GM10248 (cell line): ENCODE results near the gene GLS.

Source experiments
- CTCF ChIA-PET: fragments of 300-600 bp; sonication (Branson Sonifier 250); formaldehyde crosslinking; extraction: SDS; loops from one replicate; lab custom pipeline; 2021; ENCODE audit warnings: antibody characterized with exemption; lab: Yijun Ruan, JAX
- POLR2A ChIA-PET: fragments of 350-650 bp; sonication (Branson Sonifier 250); formaldehyde crosslinking; extraction: SDS; loops from one replicate; lab custom pipeline; 2020; ENCODE audit warnings: antibody characterized with exemption; lab: Yijun Ruan, JAX
- DNase-seq: peaks from one replicate; pipeline ENCODE4 v3.0.0; 2012; ENCODE audit errors: extremely low spot score
- TF ChIP-seq, protein P1 (sequence below): IDR thresholded peaks from 2 replicates; pipeline ENCODE4 v1.5.1; 2012; ENCODE audit warnings: mild to moderate bottlenecking, low read depth; ENCODE audit errors: extremely low read depth, missing control alignments, control extremely low read depth

The GLS gene

DNA sequence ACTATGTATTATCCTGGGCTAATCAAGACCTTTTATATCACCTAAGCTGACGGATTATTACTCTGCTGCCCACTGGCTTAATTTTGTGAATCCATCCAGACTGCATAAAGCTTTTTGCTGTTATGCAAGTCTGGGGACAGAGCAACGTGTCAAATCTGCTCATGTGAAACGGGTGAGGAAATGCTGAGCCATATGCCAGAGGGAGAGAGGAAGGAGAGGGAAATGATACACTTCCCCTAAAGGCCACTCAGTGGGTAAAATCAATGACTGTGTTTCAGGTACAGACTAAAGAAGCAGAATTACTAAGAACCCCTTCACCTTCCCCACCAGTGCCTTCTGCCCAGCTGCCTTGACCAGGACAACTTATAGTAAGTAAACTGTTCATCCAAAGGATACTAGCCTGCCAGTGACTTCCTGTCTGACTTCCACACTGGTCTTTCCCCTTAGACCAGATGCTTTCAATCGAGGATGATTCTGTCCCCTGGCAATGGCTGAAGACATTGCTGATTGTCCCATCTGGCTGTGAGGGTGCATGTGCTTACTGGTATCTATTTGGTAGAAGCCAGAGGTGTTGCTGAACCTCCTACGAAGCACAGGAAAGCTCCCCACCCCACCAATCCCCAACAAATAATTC lies 90.4 kb downstream of the GLS start:
- POLR2A ChIA-PET, result no interaction called here
- TF ChIP-seq, protein P1, sequence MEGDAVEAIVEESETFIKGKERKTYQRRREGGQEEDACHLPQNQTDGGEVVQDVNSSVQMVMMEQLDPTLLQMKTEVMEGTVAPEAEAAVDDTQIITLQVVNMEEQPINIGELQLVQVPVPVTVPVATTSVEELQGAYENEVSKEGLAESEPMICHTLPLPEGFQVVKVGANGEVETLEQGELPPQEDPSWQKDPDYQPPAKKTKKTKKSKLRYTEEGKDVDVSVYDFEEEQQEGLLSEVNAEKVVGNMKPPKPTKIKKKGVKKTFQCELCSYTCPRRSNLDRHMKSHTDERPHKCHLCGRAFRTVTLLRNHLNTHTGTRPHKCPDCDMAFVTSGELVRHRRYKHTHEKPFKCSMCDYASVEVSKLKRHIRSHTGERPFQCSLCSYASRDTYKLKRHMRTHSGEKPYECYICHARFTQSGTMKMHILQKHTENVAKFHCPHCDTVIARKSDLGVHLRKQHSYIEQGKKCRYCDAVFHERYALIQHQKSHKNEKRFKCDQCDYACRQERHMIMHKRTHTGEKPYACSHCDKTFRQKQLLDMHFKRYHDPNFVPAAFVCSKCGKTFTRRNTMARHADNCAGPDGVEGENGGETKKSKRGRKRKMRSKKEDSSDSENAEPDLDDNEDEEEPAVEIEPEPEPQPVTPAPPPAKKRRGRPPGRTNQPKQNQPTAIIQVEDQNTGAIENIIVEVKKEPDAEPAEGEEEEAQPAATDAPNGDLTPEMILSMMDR, result no peak
- DNase-seq, result no peak
- CTCF ChIA-PET, result interaction anchor here (1.5 kb wide), 1 partner anchor 34 kb away, joined by 3 read pairs; no protein-coding TSS in a partner anchor

DNA sequence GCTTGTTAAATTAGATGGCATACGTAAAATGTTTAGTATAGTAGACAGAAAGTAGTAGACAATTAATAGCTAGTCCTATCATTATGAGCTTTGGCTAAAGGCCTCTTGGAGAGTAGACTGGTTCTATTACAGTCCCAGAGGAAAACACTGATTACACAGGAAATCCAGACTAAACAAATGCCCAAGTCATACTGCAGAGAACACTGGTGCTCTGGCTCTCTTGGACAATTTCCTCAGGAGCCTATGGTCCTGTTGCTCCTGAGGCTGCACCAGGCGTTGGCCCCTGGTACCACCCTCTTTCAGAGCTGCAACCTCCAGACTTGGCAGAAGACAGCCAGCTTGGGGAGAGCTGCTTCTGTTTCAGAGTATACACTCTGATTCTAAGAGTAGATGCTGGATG lies 91.6 kb downstream of the GLS start:
- CTCF ChIA-PET, result interaction anchor here (1.0 to 1.5 kb wide), 3 partner anchors 9 to 33 kb away, joined by 3 to 4 read pairs (median 3); no protein-coding TSS in a partner anchor
- POLR2A ChIA-PET, result no interaction called here
- TF ChIP-seq, protein P1, result no peak
- DNase-seq, result no peak

DNA sequence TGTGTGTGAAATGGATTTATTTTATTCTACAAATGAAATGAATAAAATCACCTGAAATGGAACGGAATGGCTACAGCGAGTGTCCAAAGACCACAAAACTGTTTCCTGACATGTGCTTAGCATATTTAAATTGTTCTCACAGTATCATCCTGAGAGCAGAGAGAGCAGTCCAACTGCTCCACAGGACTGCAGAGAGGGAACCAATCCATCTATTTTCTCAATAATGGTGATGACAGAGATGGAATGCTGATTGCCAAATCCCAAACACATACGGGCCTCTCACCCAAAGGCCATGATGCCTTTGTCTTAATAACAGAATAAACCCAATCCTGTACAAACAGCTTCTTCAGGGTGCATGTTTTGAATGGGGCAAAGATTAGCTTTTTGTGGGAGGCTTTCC lies 92.2 kb downstream of the GLS start:
- POLR2A ChIA-PET, result interaction anchor here (0.6 kb wide), 1 partner anchor 14 kb away, joined by 6 read pairs; no protein-coding TSS in a partner anchor
- CTCF ChIA-PET, result interaction anchor here (1.0 to 2.1 kb wide), 4 partner anchors 10 to 25 kb away, joined by 3 to 11 read pairs (median 4); no protein-coding TSS in a partner anchor
- no peak for DNase-seq
- TF ChIP-seq, protein P1, result no peak

DNA sequence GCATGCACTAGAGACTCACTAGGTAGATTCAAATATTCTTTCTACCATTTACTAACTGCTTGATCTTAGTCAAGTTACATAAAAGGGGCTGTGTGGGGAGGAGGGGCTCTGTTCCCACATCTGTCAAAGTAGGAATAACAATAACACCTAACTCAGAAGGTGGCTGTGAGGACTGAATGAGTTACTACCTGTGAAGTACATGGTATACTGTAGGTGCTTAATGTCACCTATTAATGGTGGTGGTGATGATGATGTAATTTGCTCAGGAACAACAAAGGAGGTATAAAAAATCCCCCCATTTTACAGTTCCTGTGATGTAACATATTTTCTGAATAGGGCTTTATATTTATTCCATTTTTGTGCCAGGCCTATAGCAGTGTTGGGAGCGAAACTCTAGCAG lies 92.6 kb downstream of the GLS start:
- POLR2A ChIA-PET, result interaction anchor here (0.6 kb wide), 1 partner anchor 14 kb away, joined by 6 read pairs; no protein-coding TSS in a partner anchor
- DNase-seq, result no peak
- TF ChIP-seq, protein P1, result no peak
- CTCF ChIA-PET, result interaction anchor here (1.2 to 2.1 kb wide), 3 partner anchors 10 to 26 kb away, joined by 4 to 11 read pairs (median 4); no protein-coding TSS in a partner anchor

DNA sequence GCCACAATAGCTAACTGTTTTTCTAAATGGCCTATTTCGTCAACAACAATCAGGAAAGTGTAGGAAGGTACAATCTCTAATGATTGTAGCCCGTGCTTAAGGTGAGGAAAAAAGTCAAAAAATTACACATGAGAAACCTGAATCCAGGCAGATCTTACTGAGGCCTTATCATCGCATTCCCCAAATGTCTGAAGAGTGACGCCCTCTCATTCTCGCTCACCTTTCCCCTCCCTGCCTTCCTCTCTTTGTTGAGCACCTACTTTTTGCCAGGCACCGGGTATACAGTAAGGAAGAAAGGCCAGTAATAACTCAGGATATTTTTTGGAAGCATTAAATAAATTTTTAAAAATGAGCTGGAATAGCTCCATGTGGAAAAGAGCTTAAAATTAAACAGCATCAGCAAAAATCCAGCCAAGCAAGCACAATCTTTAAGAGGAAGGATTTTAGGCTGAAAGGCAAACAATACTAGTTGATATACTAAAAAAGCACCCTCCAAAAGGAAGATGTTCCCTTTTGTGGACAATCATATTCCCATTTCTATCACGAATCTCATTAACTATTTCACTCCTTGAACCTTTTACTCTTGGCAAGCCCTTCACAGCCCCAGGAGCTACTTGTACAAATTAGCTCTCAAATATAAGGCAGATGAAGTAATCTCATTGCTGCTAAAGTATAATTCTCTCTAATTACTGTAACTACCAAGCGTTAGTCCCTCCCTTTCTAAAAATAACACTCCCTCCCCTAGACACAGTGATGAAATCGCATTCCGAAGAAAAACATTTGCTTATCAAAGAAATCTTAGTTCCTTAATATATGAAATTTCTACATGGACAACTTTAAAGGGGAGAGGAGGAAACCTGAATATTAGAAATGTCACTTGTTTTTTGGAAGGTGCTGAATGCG lies 93.4 kb downstream of the GLS start:
- TF ChIP-seq, protein P1, result no peak
- no peak for DNase-seq
- POLR2A ChIA-PET, result no interaction called here
- CTCF ChIA-PET, result interaction anchor here (0.9 to 2.1 kb wide), 3 partner anchors 10 to 26 kb away, joined by 4 to 11 read pairs (median 4); no protein-coding TSS in a partner anchor
